HCT116 (cell line): ENCODE measurements around the gene MAP7.

ENCODE experiments used
- CTCF ChIP-seq, 3 experiments: fragments of 200-600 bp in 1 of 3; sonication (generic) in 1 of 3; IDR thresholded peaks in 2 of 3; conservative IDR thresholded peaks in 1 of 3; 2 replicates each; pipeline ENCODE4 v1.5.1; 2012 to 2017; ENCODE audit warnings: low read depth in 2 of 3, low read length in 2 of 3, antibody characterized with exemption in 1 of 3, borderline replicate concordance in 1 of 3, control low read depth in 1 of 3, mild to moderate bottlenecking in 1 of 3, mixed read lengths in 1 of 3, mixed run types in 1 of 3, moderate library complexity in 1 of 3; ENCODE audit not compliant: insufficient read depth in 1 of 3
- EZH2phosphoT487 ChIP-seq: fragments of 200-600 bp; IDR thresholded peaks from 2 replicates; pipeline ENCODE4 v1.6.1; 2018; ENCODE audit warnings: antibody characterized with exemption, borderline replicate concordance
- POLR2A ChIP-seq: IDR thresholded peaks from 2 replicates; pipeline ENCODE4 v1.7.0; 2011; ENCODE audit warnings: borderline replicate concordance; ENCODE audit not compliant: insufficient read depth, insufficient read length; ENCODE audit errors: extremely low read depth

- TF ChIP-seq CTCF (IDR thresholded peaks at IDR 0.05 in 2 of 3, conservative IDR thresholded peaks at IDR 0.05 in 1 of 3; ENCODE audit: borderline replicate concordance in 1 of 3, insufficient read depth in 1 of 3, low read depth in 2 of 3, low read length in 2 of 3) (no peak), POLR2A (no peak), EZH2phosphoT487 (no peak)
Measured at GRCh38 chr6:136359851-136360250, 190.4 kb downstream of the MAP7 start.
